ENCODE measurements around the gene STKLD1. TPM values are rescaled to one million over a fixed set of nuclear protein-coding genes. Genes with fewer than 3 reads are reported as not detected.
"Not testable (repeated sequence)": the region's sequence is repeated elsewhere in the genome, so short reads cannot be mapped to it uniquely, and the experiment has no call there.

The STKLD1 gene
- total RNA-seq, 1 donor from 2014 or later = 1.2 TPM

DNA sequence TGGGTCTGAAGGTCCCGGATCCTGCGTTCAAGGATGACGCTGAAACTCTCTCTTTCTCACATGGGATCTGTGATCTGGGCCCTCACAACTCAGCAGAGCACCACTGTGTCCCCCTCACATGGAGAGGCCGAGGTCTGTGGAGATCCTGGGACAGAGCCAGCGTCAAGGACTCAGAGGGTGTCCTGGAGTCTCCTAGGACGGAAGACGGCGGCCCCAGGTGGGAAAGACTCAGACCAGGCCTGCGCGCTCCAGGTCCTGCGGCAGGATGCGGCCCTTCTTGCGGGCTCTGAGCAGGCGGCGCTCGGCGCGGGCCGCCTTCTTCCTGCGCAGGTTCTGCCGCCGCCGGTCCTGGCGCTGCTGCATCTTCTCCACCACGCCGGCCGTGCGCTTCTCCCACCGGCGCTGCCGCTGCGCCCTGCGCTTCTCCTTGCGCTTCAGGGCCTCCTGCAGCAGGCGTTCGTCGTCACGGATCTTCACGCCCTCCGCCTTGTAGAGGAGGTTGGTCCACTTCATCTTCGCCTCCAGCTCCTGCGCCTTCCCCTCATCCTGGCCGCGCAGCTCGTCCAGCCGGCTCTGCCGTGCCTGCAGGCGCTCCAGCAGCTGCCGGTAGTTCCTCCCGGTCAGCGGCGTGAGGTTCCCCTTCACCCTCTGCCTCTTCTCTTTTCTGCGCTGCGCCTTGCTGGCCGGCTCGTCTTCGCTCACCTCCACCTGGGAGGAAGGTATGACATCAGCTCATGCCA lies 44.4 kb upstream of the STKLD1 start:
- peak; percentile 61 for DNase-seq
- intact Hi-C loops (cut with DNase I) = loop anchor here (10.0 kb wide), 1 partner anchor 147 kb away; no protein-coding TSS in a partner anchor

GRCh38 chr9:133332381-133332730 lies 43.8 kb upstream of the STKLD1 start:
- TF ChIP-seq, protein P1, sequence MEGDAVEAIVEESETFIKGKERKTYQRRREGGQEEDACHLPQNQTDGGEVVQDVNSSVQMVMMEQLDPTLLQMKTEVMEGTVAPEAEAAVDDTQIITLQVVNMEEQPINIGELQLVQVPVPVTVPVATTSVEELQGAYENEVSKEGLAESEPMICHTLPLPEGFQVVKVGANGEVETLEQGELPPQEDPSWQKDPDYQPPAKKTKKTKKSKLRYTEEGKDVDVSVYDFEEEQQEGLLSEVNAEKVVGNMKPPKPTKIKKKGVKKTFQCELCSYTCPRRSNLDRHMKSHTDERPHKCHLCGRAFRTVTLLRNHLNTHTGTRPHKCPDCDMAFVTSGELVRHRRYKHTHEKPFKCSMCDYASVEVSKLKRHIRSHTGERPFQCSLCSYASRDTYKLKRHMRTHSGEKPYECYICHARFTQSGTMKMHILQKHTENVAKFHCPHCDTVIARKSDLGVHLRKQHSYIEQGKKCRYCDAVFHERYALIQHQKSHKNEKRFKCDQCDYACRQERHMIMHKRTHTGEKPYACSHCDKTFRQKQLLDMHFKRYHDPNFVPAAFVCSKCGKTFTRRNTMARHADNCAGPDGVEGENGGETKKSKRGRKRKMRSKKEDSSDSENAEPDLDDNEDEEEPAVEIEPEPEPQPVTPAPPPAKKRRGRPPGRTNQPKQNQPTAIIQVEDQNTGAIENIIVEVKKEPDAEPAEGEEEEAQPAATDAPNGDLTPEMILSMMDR (IDR thresholded peaks at IDR 0.05) = no peak
- Histone ChIP-seq H3K27ac (no peak overlapping the region), H3K36me3 (peaks cover 47% of the 10 kb centered on the region), H3K9me3 (no peaks in the 10 kb centered on the region), H3K4me3 (no peak overlapping the region), H3K4me1 (peaks cover 19% of the 10 kb centered on the region), H3K27me3 (no peaks in the 10 kb centered on the region)
- ATAC-seq (no peak), DNase-seq (peak; percentile 60)
- intact Hi-C loops (cut with DNase I) = loop anchor here (10.0 kb wide), 1 partner anchor 148 kb away; no protein-coding TSS in a partner anchor

More for the DNA sequence above, 44.4 kb upstream of the STKLD1 start:
- Histone ChIP-seq H3K4me3 (no peak overlapping the region), H3K4me1 (peaks cover 19% of the 10 kb centered on the region), H3K36me3 (peaks cover 47% of the 10 kb centered on the region), H3K9me3 (no peaks in the 10 kb centered on the region), H3K27ac (no peak overlapping the region), H3K27me3 (no peaks in the 10 kb centered on the region)
- ATAC-seq = no peak
- TF ChIP-seq, protein P1 (IDR thresholded peaks at IDR 0.05) = no peak

DNA sequence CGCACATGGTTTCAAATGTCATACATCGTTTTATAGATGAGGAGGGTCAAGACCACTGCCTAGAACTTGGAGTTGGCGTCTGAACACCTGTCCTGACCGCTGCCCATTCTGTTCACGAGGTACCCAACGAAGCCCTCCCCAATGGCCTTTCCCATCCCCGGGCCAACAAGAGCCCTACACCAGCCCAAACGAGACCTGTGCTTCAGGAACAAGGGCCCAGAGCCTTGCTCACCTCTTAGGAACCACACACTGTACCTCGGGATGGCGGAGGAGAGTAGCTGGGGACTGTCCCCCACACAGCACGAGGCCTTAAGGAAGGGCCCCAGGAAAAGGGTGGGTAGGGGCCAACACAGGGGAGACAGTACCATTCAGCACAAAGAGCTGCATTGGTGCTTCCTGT lies 43.2 kb upstream of the STKLD1 start:
- Histone ChIP-seq H3K4me1 (peaks cover 19% of the 10 kb centered on the region), H3K9me3 (no peaks in the 10 kb centered on the region), H3K27me3 (no peaks in the 10 kb centered on the region), H3K36me3 (peaks cover 47% of the 10 kb centered on the region), H3K4me3 (no peak overlapping the region), H3K27ac (no peak overlapping the region)
- TF ChIP-seq, protein P1 (IDR thresholded peaks at IDR 0.05) = no peak
- DNase-seq (no peak), ATAC-seq (no peak)
- intact Hi-C loops (cut with DNase I) = loop anchor here (10.0 kb wide), 1 partner anchor 148 kb away; no protein-coding TSS in a partner anchor

GRCh38 chr9:133333566-133333965 lies 42.6 kb upstream of the STKLD1 start:
- no peaks in the 10 kb centered on the region for H3K9me3 ChIP-seq
- intact Hi-C loops (cut with DNase I) = loop anchor here (10.0 kb wide), 1 partner anchor 149 kb away; no protein-coding TSS in a partner anchor
- no peaks in the 10 kb centered on the region for H3K27me3 ChIP-seq
- H3K36me3 ChIP-seq = peaks cover 47% of the 10 kb centered on the region
- TF ChIP-seq, protein P1 (IDR thresholded peaks at IDR 0.05) = no peak
- H3K4me1 ChIP-seq = peaks cover 19% of the 10 kb centered on the region
- DNase-seq (peak; percentile 25), ATAC-seq (no peak)
- no peak overlapping the region for H3K4me3 ChIP-seq
- H3K27ac ChIP-seq = no peak overlapping the region

DNA sequence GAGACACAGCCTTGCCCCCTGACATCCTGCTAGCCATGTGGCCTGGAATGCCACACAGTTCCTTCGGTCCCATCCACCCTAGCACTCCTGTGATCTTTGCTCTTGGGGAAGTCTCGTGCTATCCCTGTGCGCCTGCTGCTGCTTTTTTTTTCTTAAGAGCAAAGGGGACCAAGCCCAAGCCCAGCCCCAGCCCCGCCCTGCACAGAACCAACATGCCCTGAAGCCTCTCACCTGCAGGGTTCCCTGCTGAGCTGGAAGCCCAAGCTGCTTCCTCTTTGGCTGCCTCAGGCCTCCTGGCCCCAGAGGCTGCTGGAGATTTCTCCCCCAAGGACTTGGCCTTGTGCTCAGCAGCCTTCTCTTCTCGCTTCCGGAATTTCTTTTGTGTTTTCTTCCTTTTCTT lies 42.0 kb upstream of the STKLD1 start:
- Histone ChIP-seq H3K4me1 (peaks cover 19% of the 10 kb centered on the region), H3K9me3 (no peaks in the 10 kb centered on the region), H3K27ac (no peak overlapping the region), H3K4me3 (no peak overlapping the region), H3K27me3 (no peaks in the 10 kb centered on the region), H3K36me3 (peaks cover 47% of the 10 kb centered on the region)
- DNase-seq (peak; percentile 38), ATAC-seq (no peak)
- TF ChIP-seq, protein P1 (IDR thresholded peaks at IDR 0.05) = no peak
- intact Hi-C loops (cut with DNase I) = loop anchor here (10.0 kb wide), 1 partner anchor 149 kb away; no protein-coding TSS in a partner anchor

- Histone ChIP-seq H3K4me1 (peaks cover 19% of the 10 kb centered on the region), H3K4me3 (peak overlapping the region; percentile 94), H3K36me3 (peaks cover 47% of the 10 kb centered on the region)
- not testable (repeated sequence) for H3K27me3 ChIP-seq, H3K27ac ChIP-seq, ATAC-seq, H3K9me3 ChIP-seq
- DNase-seq = peak; percentile 60
- intact Hi-C loops (cut with DNase I) = loop anchor here (10.0 kb wide), 1 partner anchor 150 kb away; no protein-coding TSS in a partner anchor
These were observed 41.3 kb upstream of the STKLD1 start for GRCh38 chr9:133334888-133335287.

Data from upper lobe of right lung (tissue), 1 donor.